Panc1 (cell line): ENCODE results near the gene ZMAT5. TPM values are rescaled to one million over a fixed set of nuclear protein-coding genes. Genes with fewer than 3 reads are reported as not detected.

Source experiments
- ATAC-seq: fragments of 200-7000 bp; cut with Tn5 transposase; 2 replicates; pipeline ENCODE4 v1.9.1; 2020; ENCODE audit warnings: mild to moderate bottlenecking, moderate library complexity
- BruUV-seq: library from RNA; stranded (reverse); fragments of 400-500 nt; replicated peaks from 2 replicates; lab custom pipeline; 2021; lab: Mats Ljungman, UMichigan
- CTCF ChIA-PET: fragments of 300-600 bp; sonication (Branson Sonifier 250); formaldehyde crosslinking; loops from one replicate; lab custom pipeline; 2022; ENCODE audit warnings: antibody characterized with exemption; lab: Charles Lee
- POLR2A ChIA-PET: fragments of 300-600 bp; sonication (Branson Sonifier 250); formaldehyde crosslinking; loops from one replicate; lab custom pipeline; 2022; ENCODE audit warnings: antibody characterized with exemption; lab: Charles Lee
- DNase-seq: peaks from one replicate; pipeline ENCODE4 v3.0.0-alpha.2; 2010; ENCODE audit warnings: low read depth, low spot score
- H3K27ac ChIP-seq: 2 replicates; pipeline ENCODE4 v1.5.1; 2011; ENCODE audit warnings: mild to moderate bottlenecking, low read length, inconsistent platforms
- H3K27me3 ChIP-seq: fragments of 200-500 bp; sonication (Bioruptor generic); 2 replicates; pipeline ENCODE4 v1.6.0; 2014; ENCODE audit warnings: low read length, inconsistent platforms; ENCODE audit not compliant: control insufficient read depth, insufficient read depth
- H3K36me3 ChIP-seq: fragments of 200-500 bp; sonication (Bioruptor generic); 2 replicates; pipeline ENCODE4 v1.5.1; 2014; ENCODE audit warnings: inconsistent platforms, mild to moderate bottlenecking, low read length, moderate library complexity; ENCODE audit not compliant: control insufficient read depth, insufficient read depth
- H3K4me1 ChIP-seq: 2 replicates; pipeline ENCODE4 v1.5.1; 2011; ENCODE audit warnings: inconsistent platforms, mild to moderate bottlenecking, low read length, moderate library complexity; ENCODE audit not compliant: control insufficient read depth, insufficient read depth
- H3K4me3 ChIP-seq, 2 experiments: 2 replicates each; pipeline ENCODE4 v1.5.1; 2011 to 2012; ENCODE audit warnings: low read depth in 2 of 2, low read length in 2 of 2, mild to moderate bottlenecking in 2 of 2, inconsistent platforms in 1 of 2, moderate library complexity in 1 of 2
- H3K9me3 ChIP-seq: fragments of 200-500 bp; sonication (Bioruptor generic); 2 replicates; pipeline ENCODE4 v1.5.1; 2014; ENCODE audit warnings: low read depth, mild to moderate bottlenecking, inconsistent platforms, low read length, moderate library complexity; ENCODE audit not compliant: control insufficient read depth, insufficient read depth
- CTCF ChIP-seq: fragments of 450-650 bp; IDR thresholded peaks from 2 replicates; pipeline ENCODE4 v1.5.1; 2017; ENCODE audit warnings: mild to moderate bottlenecking
- POLR2AphosphoS5 ChIP-seq: IDR thresholded peaks from 2 replicates; pipeline ENCODE4 v1.6.1; 2012; ENCODE audit warnings: mild to moderate bottlenecking, low read depth, low read length, moderate library complexity
- REST ChIP-seq, 2 experiments: IDR thresholded peaks; 2 replicates each; pipeline ENCODE4 v1.6.1; 2011 to 2012; ENCODE audit warnings: low read depth in 2 of 2, control low read depth in 1 of 2, low read length in 1 of 2, mild to moderate bottlenecking in 1 of 2, moderate library complexity in 1 of 2; ENCODE audit not compliant: insufficient read depth in 1 of 2
- SIN3A ChIP-seq: IDR thresholded peaks from 2 replicates; pipeline ENCODE4 v1.6.1; 2012; ENCODE audit warnings: low read depth, mild to moderate bottlenecking, low read length, moderate library complexity, borderline replicate concordance; ENCODE audit not compliant: insufficient read depth
- TCF7L2 ChIP-seq: IDR thresholded peaks from 2 replicates; pipeline ENCODE4 v1.6.1; 2011; ENCODE audit warnings: mild to moderate bottlenecking, low read depth, low read length, inconsistent platforms
- in situ Hi-C: cut with HindIII; loops from 2 replicates; pipeline ENCODE4 v1.10.0; 2016; ENCODE audit warnings: low sequenced_read_pairs, low pct_unique_long_range_greater_than_20kb
- intact Hi-C: fragments of 100-400 bp; cut with micrococcal nuclease; formaldehyde crosslinking; loops from one replicate; pipeline ENCODE4 v1.10.0; 2022; ENCODE audit not compliant: unreplicated experiment
- total RNA-seq: library from RNA; stranded (reverse); gene quantifications from one replicate; pipeline ENCODE4 v1.2.1, GENCODE V29; 2021; ENCODE audit not compliant: unreplicated experiment

ZMAT5 gene
- total RNA-seq, 1 experiment from 2014 or later: 22.4 TPM

- in situ Hi-C loops: no loop called here
- POLR2A ChIA-PET: no interaction called here
- Histone ChIP-seq H3K4me3 (no peak overlapping the region), H3K36me3 (no peaks in the 10 kb centered on the region), H3K27me3 (no peaks in the 10 kb centered on the region), H3K27ac (no peak overlapping the region), H3K4me1 (no peaks in the 10 kb centered on the region), H3K9me3 (no peaks in the 10 kb centered on the region)
- no TSS peak for BruUV-seq
- ATAC-seq (peak; percentile 50; the same call in 1 of the 2 replicates), DNase-seq (no peak)
- CTCF ChIA-PET: no interaction called here
- TF ChIP-seq TCF7L2 (no peak), SIN3A (no peak)
- intact Hi-C loops: no loop called here
These were observed 44.7 kb downstream of the ZMAT5 start for GRCh38 chr22:29722151-29722550.

GRCh38 chr22:29720811-29721323 is 45.9 kb downstream of the ZMAT5 start:
- intact Hi-C loops: no loop called here
- Histone ChIP-seq H3K4me1 (no peaks in the 10 kb centered on the region), H3K36me3 (no peaks in the 10 kb centered on the region), H3K27ac (no peak overlapping the region), H3K9me3 (no peaks in the 10 kb centered on the region), H3K4me3 (no peak overlapping the region), H3K27me3 (no peaks in the 10 kb centered on the region)
- ATAC-seq (no peak), DNase-seq (no peak)
- POLR2A ChIA-PET: no interaction called here
- no TSS peak for BruUV-seq
- no peak for TF ChIP-seq TCF7L2
- TF ChIP-seq POLR2AphosphoS5: no peak
- TF ChIP-seq REST (IDR thresholded peaks at IDR 0.05; ENCODE audit: insufficient read depth in 1 of 2, low read depth in 2 of 2, low read length in 1 of 2): no peak
- TF ChIP-seq CTCF: no peak
- no peak for TF ChIP-seq SIN3A
- CTCF ChIA-PET: no interaction called here
- in situ Hi-C loops: no loop called here

GRCh38 chr22:29719899-29720645 is 46.7 kb downstream of the ZMAT5 start, which contains the start of gene CABP7:
Gene CABP7, plus strand, starts transcription at chr22:29720003. Its CDS starts 422 bp downstream, at chr22:29720425.
- no peaks in the 10 kb centered on the region for H3K36me3 ChIP-seq
- intact Hi-C loops: no loop called here
- DNase-seq: no peak
- in situ Hi-C loops: no loop called here
- ATAC-seq: peak; percentile 54
- ChIA-PET CTCF (no interaction called here), POLR2A (no interaction called here)
- peak within 1 kb of the TSS in 1 of 2 experiments; percentile 11; a peak in 1 of 4 replicates for H3K4me3 ChIP-seq
- BruUV-seq: no TSS peak
- H3K27me3 ChIP-seq: no peaks in the 10 kb centered on the region
- TF ChIP-seq POLR2AphosphoS5 (no peak), SIN3A (no peak), TCF7L2 (no peak), REST (IDR thresholded peaks at IDR 0.05; ENCODE audit: insufficient read depth in 1 of 2, low read depth in 2 of 2, low read length in 1 of 2) (no peak), CTCF (no peak)
- no peaks in the 10 kb centered on the region for H3K9me3 ChIP-seq
- no peaks in the 10 kb centered on the region for H3K4me1 ChIP-seq
- no peak within 1 kb of the TSS for H3K27ac ChIP-seq
